Muscle layer of duodenum (tissue), 2 donors: ENCODE data around the gene CPB1.
"Not testable (repeated sequence)": the region's sequence is repeated elsewhere in the genome, so short reads cannot be mapped to it uniquely, and the experiment has no call there.

ENCODE experiments used
- H3K27ac ChIP-seq: one replicate; pipeline ENCODE4 v1.7.0; 2013; ENCODE audit warnings: mild to moderate bottlenecking, low read length
- H3K27me3 ChIP-seq: one replicate; pipeline ENCODE4 v1.7.0; 2013; ENCODE audit warnings: low read depth, mild to moderate bottlenecking, control low read depth, low read length
- H3K36me3 ChIP-seq, 2 donors: one replicate each; pipeline ENCODE4 v1.7.0; 2013; ENCODE audit warnings: low read length in 2 of 2, control low read depth in 1 of 2, mild to moderate bottlenecking in 1 of 2; ENCODE audit not compliant: insufficient read depth in 2 of 2, control insufficient read depth in 1 of 2
- H3K4me1 ChIP-seq, 2 donors: one replicate each; pipeline ENCODE4 v1.7.0; 2013; ENCODE audit warnings: low read length in 2 of 2, mild to moderate bottlenecking in 2 of 2, control low read depth in 1 of 2, moderate library complexity in 1 of 2; ENCODE audit not compliant: insufficient read depth in 2 of 2, control insufficient read depth in 1 of 2
- H3K4me3 ChIP-seq, 2 donors: one replicate each; pipeline ENCODE4 v1.7.0; 2013; ENCODE audit warnings: low read length in 2 of 2, low read depth in 1 of 2, mild to moderate bottlenecking in 1 of 2
- H3K9me3 ChIP-seq, 2 donors: one replicate each; pipeline ENCODE4 v1.7.0; 2013; ENCODE audit warnings: low read length in 2 of 2, control low read depth in 1 of 2, mild to moderate bottlenecking in 1 of 2; ENCODE audit not compliant: control insufficient read depth in 1 of 2
- donor health status: healthy.

Gene CPB1

GRCh38 chr3:148827585-148827984 is at the start of gene CPB1:
Gene CPB1, plus strand, starts transcription at chr3:148827811. Its CDS starts 13 bp downstream, at chr3:148827824.
- no peaks in the 10 kb centered on the region for H3K27me3 ChIP-seq
- no peak within 1 kb of the TSS for H3K27ac ChIP-seq
- no peak within 1 kb of the TSS for H3K4me3 ChIP-seq
- no peaks in the 10 kb centered on the region for H3K9me3 ChIP-seq
- no peaks in the 10 kb centered on the region for H3K36me3 ChIP-seq
- H3K4me1 ChIP-seq, result no peaks in the 10 kb centered on the region

- Histone ChIP-seq H3K9me3 (no peaks in the 10 kb centered on the region), H3K27me3 (no peaks in the 10 kb centered on the region), H3K27ac (no peak overlapping the region), H3K36me3 (no peaks in the 10 kb centered on the region), H3K4me3 (no peak overlapping the region), H3K4me1 (no peaks in the 10 kb centered on the region)
Observed at GRCh38 chr3:148778926-148779325, 48.7 kb upstream of the CPB1 start.

- not testable (repeated sequence) for H3K4me3 ChIP-seq, H3K4me1 ChIP-seq, H3K9me3 ChIP-seq, H3K27me3 ChIP-seq, H3K36me3 ChIP-seq, H3K27ac ChIP-seq
Observed at GRCh38 chr3:148785026-148785425, 42.6 kb upstream of the CPB1 start.

GRCh38 chr3:148786159-148786558 is 41.5 kb upstream of the CPB1 start:
- H3K27ac ChIP-seq, H3K27me3 ChIP-seq, H3K36me3 ChIP-seq, H3K4me3 ChIP-seq, H3K9me3 ChIP-seq, H3K4me1 ChIP-seq: not testable (repeated sequence)

- H3K27ac ChIP-seq, result no peak overlapping the region
- H3K9me3 ChIP-seq, result no peaks in the 10 kb centered on the region
- peaks cover 0 to 5% of the 10 kb centered on the region in 2 donors for H3K4me1 ChIP-seq
- no peaks in the 10 kb centered on the region for H3K27me3 ChIP-seq
- no peak overlapping the region for H3K4me3 ChIP-seq
- no peaks in the 10 kb centered on the region for H3K36me3 ChIP-seq
Observed at GRCh38 chr3:148789146-148789545, 38.5 kb upstream of the CPB1 start.

- H3K27ac ChIP-seq, result no peak overlapping the region
- H3K9me3 ChIP-seq, result no peaks in the 10 kb centered on the region
- H3K36me3 ChIP-seq, result no peaks in the 10 kb centered on the region
- H3K4me3 ChIP-seq, result no peak overlapping the region
- no peaks in the 10 kb centered on the region for H3K27me3 ChIP-seq
- H3K4me1 ChIP-seq, result peaks cover 0 to 5% of the 10 kb centered on the region in 2 donors
Observed at GRCh38 chr3:148789906-148790305, 37.7 kb upstream of the CPB1 start.

GRCh38 chr3:148790370-148790769 is 37.2 kb upstream of the CPB1 start:
- Histone ChIP-seq H3K36me3 (no peaks in the 10 kb centered on the region), H3K27me3 (no peaks in the 10 kb centered on the region), H3K27ac (no peak overlapping the region), H3K4me1 (peaks cover 0 to 5% of the 10 kb centered on the region in 2 donors), H3K9me3 (no peaks in the 10 kb centered on the region), H3K4me3 (no peak overlapping the region)

GRCh38 chr3:148790851-148791735 is 36.5 kb upstream of the CPB1 start:
- H3K36me3 ChIP-seq, result no peaks in the 10 kb centered on the region
- no peak overlapping the region for H3K27ac ChIP-seq

GRCh38 chr3:148791920-148792319 is 35.7 kb upstream of the CPB1 start:
- no peaks in the 10 kb centered on the region for H3K9me3 ChIP-seq
- H3K36me3 ChIP-seq, result no peaks in the 10 kb centered on the region
- H3K4me3 ChIP-seq, result no peak overlapping the region
- H3K27me3 ChIP-seq, result no peaks in the 10 kb centered on the region
- peaks cover 0 to 5% of the 10 kb centered on the region in 2 donors for H3K4me1 ChIP-seq
- H3K27ac ChIP-seq, result no peak overlapping the region

More at GRCh38 chr3:148790851-148791735, 36.5 kb upstream of the CPB1 start:
- Histone ChIP-seq H3K27me3 (no peaks in the 10 kb centered on the region), H3K4me1 (peaks cover 0 to 5% of the 10 kb centered on the region in 2 donors), H3K4me3 (no peak overlapping the region), H3K9me3 (no peaks in the 10 kb centered on the region)

- Histone ChIP-seq H3K4me3 (no peak overlapping the region), H3K36me3 (no peaks in the 10 kb centered on the region), H3K9me3 (no peaks in the 10 kb centered on the region), H3K4me1 (peaks cover 0 to 5% of the 10 kb centered on the region in 2 donors), H3K27me3 (no peaks in the 10 kb centered on the region), H3K27ac (no peak overlapping the region)
Observed at GRCh38 chr3:148792516-148792915, 35.1 kb upstream of the CPB1 start.

- Histone ChIP-seq H3K36me3 (no peaks in the 10 kb centered on the region), H3K9me3 (no peaks in the 10 kb centered on the region), H3K27ac (no peak overlapping the region), H3K4me3 (no peak overlapping the region), H3K4me1 (no peaks in the 10 kb centered on the region), H3K27me3 (no peaks in the 10 kb centered on the region)
Observed at GRCh38 chr3:148796799-148797198, 30.8 kb upstream of the CPB1 start.

- H3K36me3 ChIP-seq, result no peaks in the 10 kb centered on the region
- no peaks in the 10 kb centered on the region for H3K4me1 ChIP-seq
- H3K27ac ChIP-seq, result no peak overlapping the region
- no peaks in the 10 kb centered on the region for H3K27me3 ChIP-seq
- H3K9me3 ChIP-seq, result no peaks in the 10 kb centered on the region
- H3K4me3 ChIP-seq, result no peak overlapping the region
Observed at GRCh38 chr3:148797795-148798194, 29.8 kb upstream of the CPB1 start.
